ENCODE measurements around the gene CNTNAP5.

CNTNAP5 gene

GRCh38 chr2:124586835-124587234, 561.7 kb downstream of the CNTNAP5 start:
- no peak overlapping the region for H3K27ac ChIP-seq
- TF ChIP-seq ZFX (IDR thresholded peaks at IDR 0.05; ENCODE audit: borderline replicate concordance) (no peak), CTCF (IDR thresholded peaks at IDR 0.05) (no peak)

GRCh38 chr2:124589971-124590370, 564.9 kb downstream of the CNTNAP5 start:
- H3K27ac ChIP-seq = no peak overlapping the region
- TF ChIP-seq ZFX (IDR thresholded peaks at IDR 0.05; ENCODE audit: borderline replicate concordance) (no peak), CTCF (IDR thresholded peaks at IDR 0.05) (no peak)

- TF ChIP-seq CTCF (IDR thresholded peaks at IDR 0.05) (no peak), ZFX (IDR thresholded peaks at IDR 0.05; ENCODE audit: borderline replicate concordance) (no peak)
- H3K27ac ChIP-seq = no peak overlapping the region
Measured at GRCh38 chr2:124602759-124603158, 577.7 kb downstream of the CNTNAP5 start.

- TF ChIP-seq CTCF (IDR thresholded peaks at IDR 0.05) (no peak), ZFX (IDR thresholded peaks at IDR 0.05; ENCODE audit: borderline replicate concordance) (no peak)
- H3K27ac ChIP-seq = no peak overlapping the region
Measured at GRCh38 chr2:124604940-124605339, 579.9 kb downstream of the CNTNAP5 start.

GRCh38 chr2:124607679-124608078, 582.6 kb downstream of the CNTNAP5 start:
- no peak overlapping the region for H3K27ac ChIP-seq
- TF ChIP-seq ZFX (IDR thresholded peaks at IDR 0.05; ENCODE audit: borderline replicate concordance) (no peak), CTCF (IDR thresholded peaks at IDR 0.05) (no peak)

- no peak overlapping the region for H3K27ac ChIP-seq
- TF ChIP-seq ZFX (IDR thresholded peaks at IDR 0.05; ENCODE audit: borderline replicate concordance) (no peak), CTCF (IDR thresholded peaks at IDR 0.05) (no peak)
Measured at GRCh38 chr2:124609667-124610066, 584.6 kb downstream of the CNTNAP5 start.

GRCh38 chr2:124610141-124610540, 585.1 kb downstream of the CNTNAP5 start:
- no peak overlapping the region for H3K27ac ChIP-seq
- TF ChIP-seq ZFX (IDR thresholded peaks at IDR 0.05; ENCODE audit: borderline replicate concordance) (no peak), CTCF (IDR thresholded peaks at IDR 0.05) (no peak)
